A172 (cell line): Measurements from ENCODE around the gene ATG7. TPM values are rescaled to one million over a fixed set of nuclear protein-coding genes. Genes with fewer than 3 reads are reported as not detected.
"Not testable (repeated sequence)": the region's sequence is repeated elsewhere in the genome, so short reads cannot be mapped to it uniquely, and the experiment has no call there.

Experiments used
- DNase-seq: peaks from one replicate; pipeline ENCODE4 v3.0.0-alpha.2; 2015; ENCODE audit warnings: low spot score
- total RNA-seq: library from RNA; depleted of rRNA; stranded (reverse); fragments of >200 nt; shearing (Covaris generic); gene quantifications from 2 replicates; pipeline ENCODE4 v1.2.3, GENCODE V29; 2014

The ATG7 gene
- total RNA-seq, 1 experiment from 2014 or later: 68.2 TPM

- peak; percentile 94 for DNase-seq
Measured at GRCh38 chr3:11568503-11569155, 296.4 kb downstream of the ATG7 start.

DNA sequence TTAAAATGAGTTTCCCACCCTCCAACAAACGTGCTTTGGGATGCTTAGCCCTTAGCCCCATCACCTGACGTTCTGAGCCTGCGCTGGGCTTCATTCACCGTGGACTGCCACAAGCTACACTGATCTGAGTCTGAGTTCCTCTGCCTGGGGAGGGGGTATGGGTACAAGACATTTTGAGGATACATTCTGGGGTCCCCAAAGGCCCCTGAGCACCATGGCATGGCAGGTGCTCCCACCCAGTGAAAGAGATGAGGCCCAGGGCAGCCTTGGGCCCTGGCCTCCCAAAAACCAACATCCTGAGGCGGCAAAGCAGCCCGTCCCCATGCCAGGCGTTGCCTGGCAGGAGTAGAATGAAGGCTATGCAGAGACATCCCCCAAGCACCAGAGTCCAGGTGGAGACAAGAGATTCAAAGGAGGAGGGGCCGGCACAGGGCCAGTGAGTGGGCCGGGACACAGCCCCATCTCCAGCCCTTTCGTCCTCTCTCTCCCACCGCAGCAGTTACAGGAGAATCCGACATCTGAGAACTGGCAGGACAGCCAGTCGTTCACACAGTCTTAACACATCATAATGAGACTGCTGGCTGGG, 297.1 kb downstream of the ATG7 start:
- no peak for DNase-seq

DNA sequence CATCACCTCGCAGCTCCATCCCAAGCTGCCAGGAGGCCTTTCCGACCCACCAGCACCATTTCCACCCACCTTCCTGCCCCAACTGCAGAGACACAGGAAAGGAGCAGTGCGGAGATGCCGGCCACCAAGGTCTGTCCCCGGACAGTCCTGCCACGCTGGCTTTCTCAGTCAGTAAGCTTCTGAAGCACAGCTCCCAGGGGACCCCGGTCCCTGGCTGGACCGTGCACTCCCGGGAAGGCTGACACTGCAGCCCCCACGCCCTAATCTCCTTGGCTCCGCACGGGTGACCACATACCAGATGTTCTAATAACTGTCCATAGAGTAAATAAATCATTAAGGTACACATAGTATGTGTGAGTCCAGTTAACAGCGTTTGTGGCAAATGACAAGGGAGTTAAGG, 298.1 kb downstream of the ATG7 start:
- no peak for DNase-seq

GRCh38 chr3:11570789-11571495, 298.7 kb downstream of the ATG7 start:
- DNase-seq: peak; percentile 89

DNA sequence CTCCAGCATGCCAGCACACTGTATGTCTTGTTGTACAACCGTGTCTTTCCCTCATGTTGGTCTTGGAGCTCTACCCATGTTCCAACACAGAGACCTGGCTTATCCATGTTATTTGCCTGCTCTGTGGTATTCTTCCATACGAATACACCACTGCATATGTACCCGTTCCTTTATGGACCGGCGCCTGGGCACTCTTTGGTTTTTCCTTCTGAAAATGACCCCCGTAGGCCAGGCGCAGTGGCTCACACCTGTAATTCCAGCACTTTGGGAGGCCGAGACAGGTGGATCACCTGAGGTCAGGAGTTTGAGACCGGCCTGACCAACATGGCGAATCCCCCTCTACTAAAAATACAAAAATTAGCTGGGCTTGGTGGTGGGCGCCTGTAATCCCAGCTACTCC, 300.5 kb downstream of the ATG7 start:
- not testable (repeated sequence) for DNase-seq

DNA sequence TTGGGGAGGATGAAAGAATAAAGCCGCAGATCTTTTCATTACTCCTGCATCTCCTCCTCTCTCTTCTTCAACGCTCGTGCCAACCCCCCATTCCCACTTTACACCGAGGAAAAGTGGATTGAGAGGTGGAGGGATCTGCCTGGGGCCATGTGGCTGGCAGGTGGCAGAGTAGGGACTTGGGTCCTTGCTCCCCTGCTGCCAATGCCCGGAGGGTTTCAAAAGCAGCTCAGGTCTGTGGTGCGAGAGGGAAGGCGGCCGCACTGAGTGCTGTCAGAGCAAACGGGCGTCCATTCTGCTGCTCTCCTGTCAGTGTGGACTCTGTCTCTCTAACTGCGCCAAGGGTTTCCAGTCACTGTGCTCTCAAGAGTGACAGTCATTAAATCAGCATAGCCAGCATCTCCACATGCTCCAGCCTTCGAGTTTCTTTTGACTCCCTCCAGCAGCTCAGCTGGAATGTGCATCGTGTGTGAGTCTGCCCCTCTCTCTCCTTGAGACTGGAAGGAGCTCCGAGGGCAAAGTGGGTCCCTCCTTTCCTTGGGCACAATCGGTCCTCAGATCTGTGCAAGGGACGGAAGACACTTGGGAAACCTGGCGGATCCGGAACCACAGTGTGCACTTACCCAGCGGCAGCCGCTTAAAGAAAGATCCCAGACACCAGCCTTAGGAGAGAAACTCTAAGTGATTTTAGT, 302.9 kb downstream of the ATG7 start:
- no peak for DNase-seq

- DNase-seq: no peak
Measured at GRCh38 chr3:11575677-11576076, 303.5 kb downstream of the ATG7 start.

GRCh38 chr3:11576453-11576852, 304.3 kb downstream of the ATG7 start:
- DNase-seq: no peak

DNA sequence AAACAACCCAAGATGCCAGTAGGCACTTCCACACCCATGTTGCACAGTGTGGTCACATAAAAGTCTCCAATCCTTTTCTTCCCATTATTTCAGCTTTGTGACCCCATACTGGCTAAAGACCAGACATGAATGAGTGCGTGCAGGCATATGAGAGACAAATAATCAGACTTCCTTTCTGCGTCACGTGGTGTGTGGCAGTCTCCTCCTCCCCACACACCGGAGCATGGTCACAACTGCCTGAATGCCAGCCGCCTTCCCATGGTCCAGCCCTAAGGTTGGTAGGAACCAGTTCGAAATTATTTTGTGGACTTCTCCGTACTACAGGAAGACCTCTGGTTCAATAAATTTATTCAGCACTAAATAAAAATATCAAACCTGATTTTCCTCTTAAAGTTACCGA, 306.0 kb downstream of the ATG7 start:
- no peak for DNase-seq

DNA sequence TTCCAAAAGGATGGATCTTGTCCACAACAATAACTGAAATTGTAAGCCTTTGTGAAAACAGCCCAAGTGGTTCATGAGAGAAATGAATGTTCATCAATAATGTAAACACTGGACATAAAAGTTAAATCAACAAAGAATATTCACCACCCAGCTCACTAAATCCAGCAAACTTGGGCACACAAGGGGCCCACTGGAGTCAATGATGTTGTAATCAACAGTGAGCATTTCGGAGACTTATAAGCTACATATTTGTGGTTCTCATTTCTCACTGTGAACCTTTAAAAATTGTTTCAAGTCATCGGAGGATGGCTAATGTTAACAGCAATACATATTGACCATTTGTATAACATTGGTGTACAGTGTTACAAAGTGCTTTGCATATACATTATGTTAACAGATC, 308.4 kb downstream of the ATG7 start:
- no peak for DNase-seq

- DNase-seq: no peak
Measured at GRCh38 chr3:11581237-11582190, 309.3 kb downstream of the ATG7 start.

DNA sequence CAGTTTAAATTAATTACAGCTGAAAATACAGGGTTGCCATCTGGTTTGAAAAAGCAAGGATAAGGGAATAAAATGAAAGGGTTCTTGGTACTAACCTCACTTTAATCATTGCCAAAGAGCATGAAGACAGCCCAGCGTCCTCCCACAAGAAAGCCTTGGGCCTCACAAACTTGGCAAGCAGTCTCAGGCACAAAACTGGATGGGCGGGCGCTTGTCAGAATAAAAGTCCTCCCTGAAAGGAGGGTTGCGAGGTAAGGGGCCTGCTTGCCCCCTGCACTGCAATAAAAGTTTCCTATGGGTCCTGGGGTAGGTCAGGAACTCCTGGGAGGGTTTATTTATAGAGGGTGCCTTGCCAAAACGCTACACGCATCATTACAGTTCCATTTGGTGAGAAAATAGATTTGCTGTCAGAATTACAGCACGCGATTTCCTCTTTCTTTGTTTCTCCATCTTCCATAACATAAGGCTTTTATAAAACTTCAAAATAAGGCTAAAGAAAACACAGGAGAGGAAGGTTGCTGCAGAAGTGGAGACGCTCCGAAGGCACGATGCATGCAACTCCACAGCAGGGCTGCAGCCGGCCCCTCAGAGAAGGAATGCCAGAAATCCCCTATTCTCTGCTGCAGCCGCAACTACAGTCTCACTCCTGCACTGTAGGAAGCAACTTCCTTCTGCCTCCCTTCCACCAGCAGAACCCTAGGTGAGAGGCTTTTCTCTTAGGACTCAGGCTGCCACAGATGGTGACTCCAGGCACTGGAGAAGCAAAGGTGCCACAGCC, 310.2 kb downstream of the ATG7 start:
- peak; percentile 65 for DNase-seq

- DNase-seq: no peak
Measured at GRCh38 chr3:11583235-11583634, 311.0 kb downstream of the ATG7 start.

DNA sequence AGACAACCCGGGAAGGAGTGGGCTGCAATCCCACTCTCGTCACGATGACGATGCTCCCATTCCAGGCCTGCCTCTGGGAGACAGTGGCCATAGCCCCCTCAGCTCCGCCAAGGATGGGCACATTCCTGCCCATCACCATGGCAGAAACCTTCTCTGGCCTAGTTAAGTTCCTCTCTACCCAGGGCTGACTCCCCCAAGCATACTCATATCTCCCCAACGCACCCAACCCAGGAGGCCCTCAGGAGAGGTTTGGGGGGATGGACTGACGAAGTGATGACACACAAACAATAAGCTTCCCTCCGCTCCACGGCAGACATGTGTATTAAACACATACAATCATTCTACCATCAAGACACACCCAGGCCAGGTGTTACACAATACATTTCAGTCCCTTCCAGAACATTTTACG, 311.4 kb downstream of the ATG7 start:
- no peak for DNase-seq

GRCh38 chr3:11584570-11584969, 312.4 kb downstream of the ATG7 start:
- DNase-seq: no peak

DNA sequence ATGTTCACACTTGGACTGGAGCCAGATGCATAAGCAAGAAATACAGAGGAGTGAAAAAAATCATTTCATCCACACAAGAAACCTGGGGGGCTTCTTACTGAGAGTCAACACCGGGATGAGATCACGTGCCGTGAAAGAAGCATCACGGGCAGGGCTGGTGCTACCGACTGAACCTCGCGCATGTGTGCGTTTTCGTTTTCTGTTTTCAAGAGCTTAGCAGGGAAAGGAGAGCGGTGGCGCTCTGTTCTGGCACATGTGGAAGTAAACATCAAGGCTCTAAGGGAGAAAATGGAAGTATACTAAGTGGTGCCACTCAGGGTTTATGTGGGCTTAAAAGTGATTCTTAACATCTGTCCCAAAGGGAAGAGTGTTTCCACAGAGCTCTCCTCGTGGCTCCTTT, 315.6 kb downstream of the ATG7 start:
- no peak for DNase-seq

GRCh38 chr3:11588338-11588737, 316.1 kb downstream of the ATG7 start:
- DNase-seq: no peak

GRCh38 chr3:11588755-11589154, 316.6 kb downstream of the ATG7 start:
- DNase-seq: no peak

GRCh38 chr3:11589706-11590105, 317.5 kb downstream of the ATG7 start:
- DNase-seq: no peak

DNA sequence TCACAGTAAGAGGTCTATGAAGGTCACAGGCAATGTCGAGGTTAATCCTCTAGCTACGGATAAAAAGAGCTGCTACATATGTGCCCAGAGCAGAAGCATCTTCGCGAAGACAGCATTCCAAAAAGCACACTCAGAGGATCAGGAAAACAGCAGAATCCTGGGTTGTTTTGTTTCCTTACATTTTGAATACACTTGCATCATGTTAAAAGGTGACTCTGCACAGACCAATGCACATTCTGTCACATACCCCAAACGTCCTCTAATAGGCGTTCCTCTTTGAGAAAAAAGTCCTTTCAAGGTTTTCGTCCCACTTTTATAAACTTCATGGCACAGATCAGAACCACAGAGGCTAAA, 318.8 kb downstream of the ATG7 start:
- DNase-seq: no peak
